SK-N-MC (cell line): ENCODE measurements around the gene CLGN.

ENCODE experiments used
- DNase-seq: peaks from one replicate; pipeline ENCODE4 v3.0.0-alpha.2; 2011; ENCODE audit warnings: low read depth, low spot score
- H3K27ac ChIP-seq: fragments of 200-600 bp; sonication (generic); 2 replicates; pipeline ENCODE4 v1.5.1; 2016; ENCODE audit warnings: mixed run types
- H3K36me3 ChIP-seq: fragments of 200-600 bp; sonication (generic); 2 replicates; pipeline ENCODE4 v1.6.1; 2017; ENCODE audit warnings: antibody characterized with exemption, low read length, mixed read lengths; ENCODE audit not compliant: insufficient read depth
- H3K4me3 ChIP-seq: fragments of 200-600 bp; sonication (generic); 2 replicates; pipeline ENCODE4 v1.5.1; 2016
- H3K9ac ChIP-seq: fragments of 200-600 bp; sonication (generic); 2 replicates; pipeline ENCODE4 v1.8.0; 2017; ENCODE audit warnings: mixed run types, mixed read lengths; ENCODE audit not compliant: insufficient read length
- H3K9me3 ChIP-seq: fragments of 200-600 bp; sonication (generic); 2 replicates; pipeline ENCODE4 v1.6.1; 2017; ENCODE audit warnings: low read depth, mild to moderate bottlenecking, antibody characterized with exemption, low read length, moderate library complexity, mixed read lengths
- EZH2 ChIP-seq: fragments of 200-600 bp; sonication (generic); IDR thresholded peaks from one replicate; pipeline ENCODE4 v1.6.1; 2017; ENCODE audit warnings: antibody characterized with exemption
- FOXP2 ChIP-seq: optimal IDR thresholded peaks from 2 replicates; pipeline ENCODE3; 2011; ENCODE audit warnings: mild to moderate bottlenecking, moderate library complexity; ENCODE audit not compliant: insufficient read depth; ENCODE audit errors: extremely low read length, control extremely low read depth
- POLR2AphosphoS5 ChIP-seq: IDR thresholded peaks from 2 replicates; pipeline ENCODE4 v1.6.1; 2012; ENCODE audit warnings: mild to moderate bottlenecking, low read depth, low read length, borderline replicate concordance

Gene CLGN, protein sequence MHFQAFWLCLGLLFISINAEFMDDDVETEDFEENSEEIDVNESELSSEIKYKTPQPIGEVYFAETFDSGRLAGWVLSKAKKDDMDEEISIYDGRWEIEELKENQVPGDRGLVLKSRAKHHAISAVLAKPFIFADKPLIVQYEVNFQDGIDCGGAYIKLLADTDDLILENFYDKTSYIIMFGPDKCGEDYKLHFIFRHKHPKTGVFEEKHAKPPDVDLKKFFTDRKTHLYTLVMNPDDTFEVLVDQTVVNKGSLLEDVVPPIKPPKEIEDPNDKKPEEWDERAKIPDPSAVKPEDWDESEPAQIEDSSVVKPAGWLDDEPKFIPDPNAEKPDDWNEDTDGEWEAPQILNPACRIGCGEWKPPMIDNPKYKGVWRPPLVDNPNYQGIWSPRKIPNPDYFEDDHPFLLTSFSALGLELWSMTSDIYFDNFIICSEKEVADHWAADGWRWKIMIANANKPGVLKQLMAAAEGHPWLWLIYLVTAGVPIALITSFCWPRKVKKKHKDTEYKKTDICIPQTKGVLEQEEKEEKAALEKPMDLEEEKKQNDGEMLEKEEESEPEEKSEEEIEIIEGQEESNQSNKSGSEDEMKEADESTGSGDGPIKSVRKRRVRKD

DNA sequence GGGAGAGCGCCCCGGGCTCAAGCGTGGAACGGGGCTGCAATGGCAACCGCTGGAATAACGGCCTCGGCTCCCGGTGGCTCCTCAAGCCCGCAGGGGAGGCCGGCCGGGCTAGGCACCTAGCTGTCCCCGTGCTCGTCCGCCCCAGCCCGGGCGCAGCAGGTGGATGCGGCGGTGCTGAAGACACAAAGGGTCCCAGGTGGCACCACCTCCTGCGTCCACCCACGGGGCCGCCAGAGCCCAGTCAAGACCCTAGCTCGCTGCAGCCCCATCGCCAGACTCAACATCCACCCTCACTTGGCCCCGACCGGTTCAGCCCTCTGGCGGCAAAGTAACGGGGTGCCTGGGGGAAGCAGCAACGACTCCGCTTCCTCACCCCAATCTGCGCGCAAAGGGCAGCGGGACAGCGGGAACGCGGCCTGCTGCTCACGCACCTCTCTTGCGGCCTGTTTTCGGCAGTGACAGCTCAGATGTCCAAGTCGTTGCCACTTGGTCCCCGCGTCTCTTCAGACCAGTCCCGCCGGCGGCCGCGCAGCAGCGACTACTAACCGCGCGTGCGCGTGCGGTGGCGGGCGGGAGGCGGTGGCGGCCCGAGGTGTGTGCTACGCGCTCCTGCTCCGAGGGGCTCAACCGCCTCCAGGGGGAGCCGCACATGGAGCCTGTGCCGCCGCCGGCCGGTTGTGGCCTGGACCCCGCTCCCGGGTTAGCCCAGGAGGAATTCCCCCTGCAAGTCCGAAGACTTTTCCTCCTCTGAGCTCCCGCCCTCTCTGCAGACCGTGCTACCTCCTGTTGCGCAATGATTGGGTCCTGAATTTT is at the start of gene CLGN:
Gene CLGN (minus strand): TSS at position 543 of the 813 bp plus-strand sequence. CDS start 14,570 bp downstream, outside the sequence.
- Histone ChIP-seq H3K9me3 (no peaks in the 10 kb centered on the region), H3K9ac (peak within 1 kb of the TSS; percentile 78), H3K4me3 (peak within 1 kb of the TSS; percentile 98), H3K36me3 (no peaks in the 10 kb centered on the region), H3K27ac (no peak within 1 kb of the TSS)
- no peak for DNase-seq
- no peak for TF ChIP-seq EZH2
- TF ChIP-seq FOXP2, result peak; percentile 12
- TF ChIP-seq POLR2AphosphoS5, result peak; percentile 72; the same call in 1 of the 2 replicates

DNA sequence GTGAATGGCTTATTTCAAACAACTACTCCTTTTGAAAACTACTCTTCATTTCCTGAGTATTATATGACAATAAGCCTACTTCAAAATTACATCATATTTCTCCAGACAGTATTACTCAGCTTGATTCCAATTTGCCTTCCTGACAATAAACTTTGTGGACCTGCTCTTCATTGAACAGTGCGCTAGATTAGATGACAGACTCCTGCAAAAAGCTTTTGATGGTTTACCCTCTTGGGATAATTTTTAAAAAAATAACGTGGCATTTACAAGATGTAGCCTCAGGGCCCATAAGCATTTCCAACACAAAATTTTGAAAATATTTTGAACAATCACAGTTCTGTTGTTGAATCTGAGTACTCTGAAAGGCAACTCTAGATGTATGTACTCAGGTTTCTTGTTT is 44.7 kb upstream of the CLGN start:
- TF ChIP-seq FOXP2, result no peak
- TF ChIP-seq EZH2, result no peak
- TF ChIP-seq POLR2AphosphoS5, result no peak

DNA sequence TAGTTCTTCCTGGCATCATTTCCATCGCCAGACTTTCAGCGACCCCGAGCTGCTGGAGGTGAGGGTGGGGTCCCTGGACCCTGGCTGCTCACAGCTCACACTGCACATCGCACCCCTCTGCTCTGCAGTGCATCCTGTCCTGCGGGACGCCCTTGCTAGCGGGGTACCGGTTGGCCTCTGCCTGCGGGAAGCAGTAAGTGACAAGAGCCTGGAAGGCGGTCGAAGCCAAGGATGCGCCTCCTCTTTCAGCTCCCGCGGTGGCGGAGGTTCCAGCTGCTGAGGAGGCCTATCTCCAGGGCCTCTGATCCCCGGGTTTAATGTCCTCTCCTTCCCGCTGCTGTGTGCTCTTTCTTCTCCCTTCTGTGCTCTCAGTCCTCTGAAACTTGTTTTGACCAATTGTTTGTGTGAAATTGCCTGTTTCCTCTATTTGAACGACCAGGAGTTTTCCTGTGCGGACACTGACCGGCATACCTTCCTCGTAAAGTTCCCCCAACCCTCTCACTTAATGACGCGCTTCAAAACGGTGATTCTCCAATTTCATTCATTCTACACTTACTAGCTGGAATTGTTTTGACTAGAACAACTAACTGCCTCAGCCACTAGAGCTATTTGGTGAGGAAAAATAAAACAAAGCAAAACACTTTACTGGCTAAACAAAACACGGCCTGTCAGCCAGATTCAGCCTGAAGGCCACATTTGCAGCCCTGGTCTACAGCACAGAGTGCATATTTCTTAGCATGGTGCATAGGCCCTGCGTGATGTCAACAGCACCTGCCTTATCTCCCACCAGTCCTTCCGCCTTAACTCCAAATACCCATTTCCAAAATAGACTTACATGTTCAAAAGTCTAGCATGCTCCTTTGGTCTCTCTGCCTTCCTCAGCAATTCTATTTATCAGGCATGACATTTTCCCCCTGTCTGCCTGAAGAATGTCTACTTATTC is 42.6 kb upstream of the CLGN start:
- DNase-seq, result no peak

More for the DNA sequence above, 44.7 kb upstream of the CLGN start:
- no peak overlapping the region for H3K9ac ChIP-seq
- H3K27ac ChIP-seq, result peak overlapping the region; percentile 68
- H3K36me3 ChIP-seq, result no peaks in the 10 kb centered on the region
- peak overlapping the region; percentile 55 for H3K4me3 ChIP-seq
- peak; percentile 55 for DNase-seq
- no peaks in the 10 kb centered on the region for H3K9me3 ChIP-seq

DNA sequence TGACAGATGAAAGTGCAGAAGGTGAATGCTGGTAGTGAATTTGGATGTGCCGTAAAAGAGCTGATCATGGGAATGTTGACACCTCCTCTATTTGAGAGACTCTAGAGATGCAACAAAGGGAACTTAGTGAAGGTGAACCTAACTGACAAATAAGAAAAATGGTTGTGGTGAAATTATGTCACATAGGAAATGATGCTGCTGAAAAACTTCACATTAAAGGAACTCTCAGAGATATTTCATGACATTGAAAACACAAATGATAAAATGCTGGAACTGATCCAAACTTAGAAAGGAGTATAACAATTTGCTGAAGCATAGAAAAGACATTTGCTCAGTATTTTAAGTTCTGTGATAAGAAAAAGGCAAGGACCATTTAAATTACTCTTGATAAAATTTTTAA is 38.7 kb upstream of the CLGN start:
- H3K36me3 ChIP-seq, result no peaks in the 10 kb centered on the region
- DNase-seq, result no peak
- H3K27ac ChIP-seq, result no peak overlapping the region
- H3K4me3 ChIP-seq, result no peak overlapping the region
- no peak overlapping the region for H3K9ac ChIP-seq
- no peaks in the 10 kb centered on the region for H3K9me3 ChIP-seq
- TF ChIP-seq POLR2AphosphoS5 (no peak), FOXP2 (no peak), EZH2 (no peak)

More for the DNA sequence above, 42.6 kb upstream of the CLGN start:
- TF ChIP-seq EZH2, result no peak
- TF ChIP-seq POLR2AphosphoS5, result no peak
- no peak for TF ChIP-seq FOXP2
- Histone ChIP-seq H3K4me3 (no peak overlapping the region), H3K9me3 (no peaks in the 10 kb centered on the region), H3K27ac (no peak overlapping the region), H3K9ac (no peak overlapping the region), H3K36me3 (no peaks in the 10 kb centered on the region)

DNA sequence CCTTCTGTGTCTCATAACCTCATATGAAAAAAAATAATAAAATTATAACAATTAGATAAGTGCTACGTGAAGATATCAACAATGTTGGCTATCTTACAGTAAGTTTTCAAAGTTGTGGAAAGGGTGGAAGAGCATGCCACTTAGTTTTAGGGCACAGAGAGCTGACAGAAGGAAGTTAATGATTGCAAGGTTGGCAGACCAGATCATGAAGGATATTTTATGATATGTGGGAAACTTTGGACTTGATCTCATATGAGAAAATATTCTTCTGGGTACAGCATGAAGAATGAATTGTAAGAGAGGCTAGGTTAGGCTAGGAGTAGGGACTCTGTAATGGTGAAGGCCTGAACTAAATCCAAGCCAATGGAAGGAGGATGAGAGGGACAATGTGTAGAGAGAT is 36.2 kb upstream of the CLGN start:
- no peak for DNase-seq
- H3K27ac ChIP-seq, result no peak overlapping the region
- H3K4me3 ChIP-seq, result no peak overlapping the region
- H3K36me3 ChIP-seq, result no peaks in the 10 kb centered on the region
- no peaks in the 10 kb centered on the region for H3K9me3 ChIP-seq
- H3K9ac ChIP-seq, result no peak overlapping the region
- TF ChIP-seq EZH2 (no peak), FOXP2 (no peak), POLR2AphosphoS5 (no peak)

DNA sequence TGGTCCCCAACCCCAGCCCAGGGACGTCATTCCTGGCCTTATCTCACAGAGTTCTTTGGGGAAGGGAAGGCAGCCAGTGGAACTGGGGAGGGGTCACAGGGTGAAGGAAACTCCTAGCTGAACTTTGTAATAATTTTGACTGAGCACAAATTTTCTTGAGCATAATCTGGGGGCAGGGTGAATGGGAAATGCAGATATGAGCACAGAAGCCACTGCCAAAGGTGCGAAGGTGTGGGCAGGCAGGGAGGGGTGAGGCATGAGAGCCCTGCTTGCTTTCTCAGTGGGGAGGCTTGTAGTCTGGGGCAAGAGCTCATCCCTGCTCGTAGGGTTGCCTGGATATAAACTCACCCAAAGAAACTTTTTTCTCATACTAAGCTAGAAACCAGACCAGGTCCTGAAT is 35.7 kb upstream of the CLGN start:
- H3K4me3 ChIP-seq, result no peak overlapping the region
- DNase-seq, result no peak
- TF ChIP-seq POLR2AphosphoS5 (no peak), EZH2 (no peak), FOXP2 (no peak)

DNA sequence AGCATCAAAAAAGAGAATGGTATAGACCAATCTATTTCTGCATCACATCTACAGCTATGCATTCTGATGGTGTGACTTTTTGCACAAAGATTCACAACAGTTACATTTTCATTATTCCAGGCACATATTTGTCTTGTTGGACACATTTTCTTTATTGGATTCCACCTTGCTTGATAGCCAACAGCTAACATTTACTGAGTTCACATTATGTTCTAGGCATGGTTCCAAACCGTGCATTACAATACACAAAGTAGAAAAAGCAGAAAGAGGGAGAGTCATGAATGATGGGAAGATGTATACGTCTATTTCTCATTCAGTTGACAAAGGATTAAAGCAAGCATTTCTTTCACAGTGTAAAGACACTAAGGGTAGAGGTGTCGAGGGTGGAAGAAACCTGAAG is 22.9 kb upstream of the CLGN start:
- Histone ChIP-seq H3K36me3 (no peaks in the 10 kb centered on the region), H3K4me3 (no peak overlapping the region), H3K9me3 (no peaks in the 10 kb centered on the region), H3K27ac (no peak overlapping the region), H3K9ac (no peak overlapping the region)
- TF ChIP-seq FOXP2, result no peak
- no peak for TF ChIP-seq POLR2AphosphoS5
- TF ChIP-seq EZH2, result no peak
- DNase-seq, result no peak

More for the DNA sequence above, 35.7 kb upstream of the CLGN start:
- no peak overlapping the region for H3K9ac ChIP-seq
- no peaks in the 10 kb centered on the region for H3K36me3 ChIP-seq
- H3K27ac ChIP-seq, result no peak overlapping the region
- H3K9me3 ChIP-seq, result no peaks in the 10 kb centered on the region

DNA sequence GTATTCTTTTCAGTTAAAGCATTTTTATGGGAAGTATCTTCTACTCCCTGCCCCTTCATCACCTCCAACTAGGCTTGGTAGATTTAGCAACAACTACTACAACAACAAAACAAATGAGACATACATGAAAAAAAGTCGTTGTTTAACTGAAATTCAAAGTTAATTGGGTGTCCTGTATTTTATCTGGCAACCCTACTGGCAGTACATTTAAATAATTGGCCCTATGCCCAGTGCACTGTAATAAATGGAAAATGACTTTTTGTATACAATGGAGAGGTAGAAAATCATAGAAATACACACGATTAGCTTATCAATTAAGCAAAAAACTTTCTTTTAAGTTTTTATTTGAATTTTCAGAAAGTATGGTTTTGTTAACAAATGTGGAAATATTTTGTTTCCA is 21.4 kb upstream of the CLGN start:
- Histone ChIP-seq H3K4me3 (no peak overlapping the region), H3K27ac (no peak overlapping the region), H3K9ac (no peak overlapping the region), H3K9me3 (no peaks in the 10 kb centered on the region), H3K36me3 (no peaks in the 10 kb centered on the region)
- no peak for DNase-seq
- no peak for TF ChIP-seq EZH2
- TF ChIP-seq FOXP2, result no peak
- no peak for TF ChIP-seq POLR2AphosphoS5
